Left cardiac atrium (tissue), 4 donors: ENCODE data around the gene SOX13. TPM values are rescaled to one million over a fixed set of nuclear protein-coding genes. Genes with fewer than 3 reads are reported as not detected.
A peak's percentile ranks its signal among the peaks of the same experiment; 100 is the strongest.

ENCODE experiments used
- ATAC-seq, 2 donors: fragments of 200-7000 bp; cut with Tn5 transposase; one replicate each; pipeline ENCODE4 v1.9.1; 2020; ENCODE audit warnings: mild to moderate bottlenecking in 2 of 2, moderate library complexity in 2 of 2
- DNase-seq: peaks from one replicate; pipeline ENCODE4 v3.0.0-alpha.2; 2020
- intact Hi-C, 2 donors: fragments of 100-400 bp; cut with DNase I; formaldehyde crosslinking; loops; one replicate each; pipeline versions ENCODE4 v1.14.1 to v1.15.1; 2022 to 2023
- total RNA-seq, 2 donors: library from RNA; stranded (reverse); fragmentation: NEBNext Ultra II Directional; extraction: Animal tissue kit (Norgen Biotek cat#: 25700); gene quantifications; one replicate each; pipeline ENCODE4 v1.2.1, GENCODE V29; 2021
- donor health status: DM: no; HTN: yes; CAD: no.
- donor health status: DM: no; HTN: yes; CAD: no; lungs with severe emphysema.
- donor health status: DM: yes; HTN: yes; CAD: no.
- donor health status: Dilated cardiomyopathy.

The SOX13 gene
- total RNA-seq, 2 donors from 2014 or later, result 14.0 to 14.4 TPM

GRCh38 chr1:204124639-204125038 is 51.7 kb downstream of the SOX13 start:
- intact Hi-C loops, result loop anchor here in 1 of 2 donors (5.0 kb wide), 1 partner anchor 252 kb away; no protein-coding TSS in a partner anchor
- DNase-seq, result no peak
- ATAC-seq, result no peak

GRCh38 chr1:204125759-204126351 is 52.9 kb downstream of the SOX13 start:
- intact Hi-C loops, result loop anchor here in 1 of 2 donors (5.0 kb wide), 1 partner anchor 254 kb away; no protein-coding TSS in a partner anchor
- DNase-seq, result no peak
- ATAC-seq, result no peak

- DNase-seq, result no peak
- ATAC-seq, result no peak
Measured at GRCh38 chr1:204126386-204126785, 53.5 kb downstream of the SOX13 start.

GRCh38 chr1:204126956-204127355 is 54.0 kb downstream of the SOX13 start:
- DNase-seq, result no peak
- ATAC-seq, result no peak
- intact Hi-C loops, result loop anchor here in 1 of 2 donors (5.0 kb wide), 1 partner anchor 255 kb away; no protein-coding TSS in a partner anchor

More at GRCh38 chr1:204126386-204126785, 53.5 kb downstream of the SOX13 start:
- intact Hi-C loops, result loop anchor here in 1 of 2 donors (5.0 kb wide), 1 partner anchor 254 kb away; no protein-coding TSS in a partner anchor

GRCh38 chr1:204127597-204128242 is 54.8 kb downstream of the SOX13 start:
- intact Hi-C loops, result loop anchor here (2.0 to 5.0 kb wide), 4 partner anchors 53 to 267 kb away; partner anchors contain the start of gene SNRPE (in 1 of the 2)
- DNase-seq, result peak; percentile 61

GRCh38 chr1:204128464-204128963 is 55.6 kb downstream of the SOX13 start:
- DNase-seq, result no peak
- ATAC-seq, result no peak
- intact Hi-C loops, result loop anchor here (2.0 to 5.0 kb wide), 4 partner anchors 54 to 268 kb away; partner anchors contain the start of gene SNRPE (in 1 of the 2)

More at GRCh38 chr1:204127597-204128242, 54.8 kb downstream of the SOX13 start:
- ATAC-seq, result peak; percentile 19 to 66

- ATAC-seq (peak; percentile 84 to 86), DNase-seq (peak; percentile 81)
- intact Hi-C loops, result loop anchor here (2.0 to 5.0 kb wide), 4 partner anchors 54 to 268 kb away; partner anchors contain the start of gene SNRPE (in 1 of the 2)
Measured at GRCh38 chr1:204128964-204129896, 56.3 kb downstream of the SOX13 start.

- intact Hi-C loops, result no loop called here
- ATAC-seq (no peak), DNase-seq (no peak)
Measured at GRCh38 chr1:204130178-204130577, 57.3 kb downstream of the SOX13 start.

GRCh38 chr1:204130981-204131892 is 58.3 kb downstream of the SOX13 start:
- intact Hi-C loops, result no loop called here
- ATAC-seq (peak in 1 of 2 donors; percentile 56), DNase-seq (peak; percentile 49)

- intact Hi-C loops, result no loop called here
- DNase-seq (no peak), ATAC-seq (no peak)
Measured at GRCh38 chr1:204131978-204132377, 59.1 kb downstream of the SOX13 start.

GRCh38 chr1:204132718-204133117 is 59.8 kb downstream of the SOX13 start:
- ATAC-seq (no peak), DNase-seq (no peak)
- intact Hi-C loops, result no loop called here

- intact Hi-C loops, result no loop called here
- DNase-seq, result no peak
- ATAC-seq, result no peak
Measured at GRCh38 chr1:204134103-204134502, 61.2 kb downstream of the SOX13 start.

GRCh38 chr1:204136814-204137213 is 63.9 kb downstream of the SOX13 start:
- no peak for DNase-seq
- intact Hi-C loops, result no loop called here
- ATAC-seq, result no peak

GRCh38 chr1:204139088-204139487 is 66.2 kb downstream of the SOX13 start:
- intact Hi-C loops, result no loop called here
- DNase-seq (no peak), ATAC-seq (no peak)

GRCh38 chr1:204139952-204140351 is 67.0 kb downstream of the SOX13 start:
- intact Hi-C loops, result no loop called here
- DNase-seq (no peak), ATAC-seq (no peak)

- DNase-seq, result no peak
- ATAC-seq, result no peak
- intact Hi-C loops, result no loop called here
Measured at GRCh38 chr1:204141131-204141530, 68.2 kb downstream of the SOX13 start.

- intact Hi-C loops, result no loop called here
- no peak for DNase-seq
- ATAC-seq, result no peak
Measured at GRCh38 chr1:204142032-204142974, 69.4 kb downstream of the SOX13 start.
